Measurements from ENCODE around the gene CALY.

CALY gene

DNA sequence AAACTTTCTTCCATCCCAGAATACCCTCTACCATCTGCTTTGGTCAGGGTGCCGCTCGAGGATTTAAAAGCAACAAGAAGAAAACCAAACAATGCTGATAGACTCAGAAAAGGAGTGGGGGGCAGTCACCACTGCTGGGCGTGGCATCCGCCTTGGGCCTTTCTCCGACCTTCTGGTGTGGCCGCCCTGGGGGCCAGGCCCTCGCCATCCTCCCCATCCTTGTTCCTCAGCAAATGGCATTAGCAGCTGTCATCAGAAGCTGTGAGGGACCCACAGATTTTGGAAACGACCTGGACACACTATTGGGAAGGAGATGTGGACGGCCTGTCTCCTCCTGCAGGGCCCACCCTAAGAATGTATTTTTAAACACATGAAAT is 23.9 kb downstream of the CALY start:
- TF ChIP-seq, protein P1, sequence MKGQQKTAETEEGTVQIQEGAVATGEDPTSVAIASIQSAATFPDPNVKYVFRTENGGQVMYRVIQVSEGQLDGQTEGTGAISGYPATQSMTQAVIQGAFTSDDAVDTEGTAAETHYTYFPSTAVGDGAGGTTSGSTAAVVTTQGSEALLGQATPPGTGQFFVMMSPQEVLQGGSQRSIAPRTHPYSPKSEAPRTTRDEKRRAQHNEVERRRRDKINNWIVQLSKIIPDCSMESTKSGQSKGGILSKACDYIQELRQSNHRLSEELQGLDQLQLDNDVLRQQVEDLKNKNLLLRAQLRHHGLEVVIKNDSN (IDR thresholded peaks at IDR 0.05) = no peak
- no peak for TF ChIP-seq TAF1 (IDR thresholded peaks at IDR 0.05; ENCODE audit: low read depth)
- no peak for TF ChIP-seq REST (IDR thresholded peaks at IDR 0.05; ENCODE audit: low read depth)
- no peak for TF ChIP-seq NFIC (IDR thresholded peaks at IDR 0.05)
- TF ChIP-seq EGR1 (IDR thresholded peaks at IDR 0.05) = no peak
- TF ChIP-seq FOXM1 (IDR thresholded peaks at IDR 0.05; ENCODE audit: borderline replicate concordance, low read depth) = no peak
- no peak for TF ChIP-seq EP300 (IDR thresholded peaks at IDR 0.05; ENCODE audit: borderline replicate concordance)
- TF ChIP-seq ZBTB7A (IDR thresholded peaks at IDR 0.05; ENCODE audit: low read depth) = no peak
- TF ChIP-seq CREB1 (IDR thresholded peaks at IDR 0.05; ENCODE audit: low read depth) = no peak
- TF ChIP-seq RAD21 (IDR thresholded peaks at IDR 0.05; ENCODE audit: low read depth) = no peak
- no peak for TF ChIP-seq TEAD4 (IDR thresholded peaks at IDR 0.05)
- no peak for TF ChIP-seq YY1 (IDR thresholded peaks at IDR 0.05; ENCODE audit: low read depth)
- TF ChIP-seq, protein P2, sequence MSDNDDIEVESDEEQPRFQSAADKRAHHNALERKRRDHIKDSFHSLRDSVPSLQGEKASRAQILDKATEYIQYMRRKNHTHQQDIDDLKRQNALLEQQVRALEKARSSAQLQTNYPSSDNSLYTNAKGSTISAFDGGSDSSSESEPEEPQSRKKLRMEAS (IDR thresholded peaks at IDR 0.05) = no peak
- no peak for TF ChIP-seq TCF12 (IDR thresholded peaks at IDR 0.05; ENCODE audit: low read depth)
- TF ChIP-seq CEBPB (IDR thresholded peaks at IDR 0.05) = no peak

DNA sequence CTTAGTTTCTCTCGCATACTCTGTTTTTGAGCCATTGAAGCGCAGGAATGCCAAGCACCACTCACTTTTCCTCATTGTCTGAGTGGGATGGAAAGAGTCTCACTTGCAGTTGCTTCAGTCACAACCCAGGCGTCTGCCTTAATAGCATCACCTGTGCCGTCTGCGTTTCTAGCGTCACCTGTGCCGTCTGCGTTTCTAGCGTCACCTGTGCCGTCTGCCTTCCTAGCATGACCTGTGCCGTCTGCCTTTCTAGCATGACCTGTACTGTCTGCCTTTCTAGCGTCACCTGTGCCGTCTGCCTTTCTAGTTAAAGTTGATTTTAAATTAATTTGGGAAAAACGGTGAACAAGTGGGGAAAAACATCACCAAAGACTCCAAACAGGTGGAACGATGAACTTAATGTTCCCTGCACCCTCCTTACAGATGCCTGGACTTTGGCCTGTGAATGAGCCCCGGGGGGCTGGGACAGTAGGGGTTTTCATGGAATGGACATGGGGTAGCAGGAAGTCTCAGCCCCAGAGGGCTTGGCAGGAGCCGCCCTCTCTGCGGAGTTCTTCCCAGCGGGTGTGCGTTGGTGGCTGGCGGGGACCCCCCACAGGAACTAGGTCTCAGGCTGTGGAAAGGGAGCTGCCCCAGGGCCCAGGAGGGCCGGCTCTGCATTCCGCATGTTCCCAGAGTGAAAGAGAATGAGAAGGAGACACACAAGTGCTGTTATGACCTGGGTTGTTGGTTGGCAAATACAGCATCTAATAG is 24.5 kb downstream of the CALY start:
- TF ChIP-seq TCF12 (IDR thresholded peaks at IDR 0.05; ENCODE audit: low read depth) (no peak), NFIC (IDR thresholded peaks at IDR 0.05) (no peak), EP300 (IDR thresholded peaks at IDR 0.05; ENCODE audit: borderline replicate concordance) (no peak), EGR1 (IDR thresholded peaks at IDR 0.05) (no peak), TEAD4 (IDR thresholded peaks at IDR 0.05) (no peak), ZBTB7A (IDR thresholded peaks at IDR 0.05; ENCODE audit: low read depth) (no peak), YY1 (IDR thresholded peaks at IDR 0.05; ENCODE audit: low read depth) (no peak), CEBPB (IDR thresholded peaks at IDR 0.05) (no peak), TAF1 (IDR thresholded peaks at IDR 0.05; ENCODE audit: low read depth) (no peak)
- TF ChIP-seq, protein P2 (IDR thresholded peaks at IDR 0.05) = no peak
- TF ChIP-seq, protein P1 (IDR thresholded peaks at IDR 0.05) = no peak

GRCh38 chr10:133311570-133311969 is 25.1 kb downstream of the CALY start:
- TF ChIP-seq NFIC (IDR thresholded peaks at IDR 0.05) (no peak), YY1 (IDR thresholded peaks at IDR 0.05; ENCODE audit: low read depth) (no peak), REST (IDR thresholded peaks at IDR 0.05; ENCODE audit: low read depth) (no peak), TAF1 (IDR thresholded peaks at IDR 0.05; ENCODE audit: low read depth) (no peak), ZBTB7A (IDR thresholded peaks at IDR 0.05; ENCODE audit: low read depth) (no peak), FOXM1 (IDR thresholded peaks at IDR 0.05; ENCODE audit: borderline replicate concordance, low read depth) (no peak), EGR1 (IDR thresholded peaks at IDR 0.05) (no peak), CEBPB (IDR thresholded peaks at IDR 0.05) (no peak), TEAD4 (IDR thresholded peaks at IDR 0.05) (no peak), RAD21 (IDR thresholded peaks at IDR 0.05; ENCODE audit: low read depth) (no peak), TCF12 (IDR thresholded peaks at IDR 0.05; ENCODE audit: low read depth) (no peak), CREB1 (IDR thresholded peaks at IDR 0.05; ENCODE audit: low read depth) (no peak), EP300 (IDR thresholded peaks at IDR 0.05; ENCODE audit: borderline replicate concordance) (no peak)
- TF ChIP-seq, protein P1 (IDR thresholded peaks at IDR 0.05) = no peak
- TF ChIP-seq, protein P2 (IDR thresholded peaks at IDR 0.05) = no peak

DNA sequence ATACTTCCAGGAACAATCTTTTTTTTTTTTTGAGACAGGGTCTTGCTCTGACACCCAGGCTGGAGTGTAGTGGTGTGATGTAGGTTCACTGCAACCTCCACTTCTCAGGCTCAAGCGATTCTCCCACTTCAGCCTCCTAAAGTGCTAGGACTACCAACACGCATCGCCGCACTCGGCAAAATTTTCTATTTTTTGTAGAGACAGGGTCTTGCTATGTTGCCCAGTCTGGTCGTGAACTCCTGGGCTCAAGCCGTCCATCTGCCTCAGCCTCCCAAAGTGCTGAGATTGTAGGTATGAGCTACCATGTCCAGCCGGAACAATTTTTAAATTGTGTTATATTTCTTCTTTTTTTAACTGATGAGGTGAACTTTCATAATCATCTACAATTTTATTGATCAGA is 25.9 kb downstream of the CALY start:
- TF ChIP-seq TAF1 (IDR thresholded peaks at IDR 0.05; ENCODE audit: low read depth) (no peak), ZBTB7A (IDR thresholded peaks at IDR 0.05; ENCODE audit: low read depth) (no peak), TCF12 (IDR thresholded peaks at IDR 0.05; ENCODE audit: low read depth) (no peak), YY1 (IDR thresholded peaks at IDR 0.05; ENCODE audit: low read depth) (no peak), NFIC (IDR thresholded peaks at IDR 0.05) (no peak), EP300 (IDR thresholded peaks at IDR 0.05; ENCODE audit: borderline replicate concordance) (no peak), RAD21 (IDR thresholded peaks at IDR 0.05; ENCODE audit: low read depth) (no peak), REST (IDR thresholded peaks at IDR 0.05; ENCODE audit: low read depth) (no peak), CEBPB (IDR thresholded peaks at IDR 0.05) (no peak), TEAD4 (IDR thresholded peaks at IDR 0.05) (no peak), FOXM1 (IDR thresholded peaks at IDR 0.05; ENCODE audit: borderline replicate concordance, low read depth) (no peak), CREB1 (IDR thresholded peaks at IDR 0.05; ENCODE audit: low read depth) (no peak), EGR1 (IDR thresholded peaks at IDR 0.05) (no peak)
- TF ChIP-seq, protein P2 (IDR thresholded peaks at IDR 0.05) = no peak
- TF ChIP-seq, protein P1 (IDR thresholded peaks at IDR 0.05) = no peak
